Stimulated activated naive B cell treated with anti-CD40 and anti-IgM and Interleukin-4, amounts not matched to agents 10 μg/mL and 1 μg/mL and 100 μg/mL, for 72 hours (primary cell): ENCODE measurements around the gene PRKCA.

ENCODE experiments used
- ATAC-seq, 2 donors: fragments of 150-1000 bp; cut with Tn5 transposase; replicated peaks; 2 replicates each; pipeline ENCODE4 v1.10.0; 2021; ENCODE audit warnings: moderate library complexity in 1 of 2
- DNase-seq: peaks from one replicate; pipeline ENCODE4 v3.0.0; 2021
- H3K27ac Mint-ChIP-seq: one replicate; pipeline ENCODE4 v1.8.0; 2022; ENCODE audit warnings: mild to moderate bottlenecking, mixed read lengths
- H3K27me3 Mint-ChIP-seq, 2 donors: one replicate each; pipeline ENCODE4 v1.8.0; 2022; ENCODE audit warnings: mixed read lengths in 2 of 2
- H3K36me3 Mint-ChIP-seq, 2 donors: one replicate each; pipeline ENCODE4 v1.8.0; 2022; ENCODE audit warnings: mixed read lengths in 2 of 2, mild to moderate bottlenecking in 1 of 2
- H3K4me1 Mint-ChIP-seq, 2 donors: one replicate each; pipeline ENCODE4 v1.8.0; 2022; ENCODE audit warnings: mixed read lengths in 2 of 2, mild to moderate bottlenecking in 1 of 2
- H3K4me3 Mint-ChIP-seq, 2 donors: one replicate each; pipeline ENCODE4 v1.8.0; 2022; ENCODE audit warnings: mild to moderate bottlenecking in 2 of 2, mixed read lengths in 2 of 2, moderate library complexity in 1 of 2
- H3K9me3 Mint-ChIP-seq, 2 donors: one replicate each; pipeline ENCODE4 v1.8.0; 2022; ENCODE audit warnings: mixed read lengths in 2 of 2, mild to moderate bottlenecking in 1 of 2

PRKCA gene

DNA sequence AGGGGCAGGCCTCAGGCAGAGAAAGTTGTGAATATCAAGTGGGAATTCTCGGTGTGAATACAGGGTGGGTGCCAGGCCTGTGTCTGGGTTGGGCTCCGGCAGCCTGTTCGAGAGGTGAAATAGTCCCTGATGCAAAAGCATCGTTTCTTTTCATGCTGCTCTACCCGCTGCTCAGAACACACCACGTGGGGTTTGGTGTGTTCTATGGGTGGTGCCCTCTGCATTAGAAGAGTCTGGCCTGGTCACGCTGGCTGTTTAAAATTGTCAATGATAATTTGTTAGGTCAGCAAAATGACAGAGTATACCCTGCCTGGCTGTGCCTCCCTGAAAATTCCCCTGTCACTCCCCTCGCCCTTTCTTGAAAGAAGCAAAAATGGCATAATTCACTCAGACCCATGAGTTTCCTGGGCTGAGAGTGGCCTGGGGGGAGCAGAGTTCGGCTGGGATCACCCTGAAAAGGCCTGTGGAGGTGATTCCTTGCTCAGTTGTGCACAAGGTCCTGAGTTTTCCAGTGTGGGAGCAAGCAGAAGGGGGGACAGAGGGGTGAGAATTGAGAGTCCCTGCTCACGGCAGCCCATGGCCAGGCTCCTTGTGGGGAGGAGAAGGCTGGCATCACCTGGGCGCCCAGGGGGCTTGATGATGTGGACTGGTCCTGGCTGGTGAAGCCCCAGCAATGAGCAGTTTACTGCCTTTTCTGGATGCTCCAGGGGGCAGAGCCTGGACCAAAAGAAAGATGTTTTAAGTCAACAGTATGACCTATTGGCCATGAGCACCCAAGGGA, 535.7 kb downstream of the PRKCA start:
- no peaks in the 10 kb centered on the region for H3K36me3 Mint-ChIP-seq
- no peak for DNase-seq
- H3K4me1 Mint-ChIP-seq, result no peaks in the 10 kb centered on the region

GRCh38 chr17:66839616-66840015, 537.2 kb downstream of the PRKCA start:
- no peak for DNase-seq
- H3K4me3 Mint-ChIP-seq, result no peak overlapping the region
- no peak for ATAC-seq
- peaks cover 31 to 38% of the 10 kb centered on the region in 2 donors for H3K27me3 Mint-ChIP-seq
- no peaks in the 10 kb centered on the region for H3K9me3 Mint-ChIP-seq
- H3K36me3 Mint-ChIP-seq, result no peaks in the 10 kb centered on the region
- H3K27ac Mint-ChIP-seq, result no peak overlapping the region
- H3K4me1 Mint-ChIP-seq, result no peaks in the 10 kb centered on the region

More for the DNA sequence above, 535.7 kb downstream of the PRKCA start:
- no peak overlapping the region for H3K4me3 Mint-ChIP-seq
- H3K27me3 Mint-ChIP-seq, result peaks cover 33 to 53% of the 10 kb centered on the region in 2 donors
- ATAC-seq, result no peak
- H3K27ac Mint-ChIP-seq, result no peak overlapping the region
- no peaks in the 10 kb centered on the region for H3K9me3 Mint-ChIP-seq

GRCh38 chr17:66840061-66840460, 537.6 kb downstream of the PRKCA start:
- Mint-ChIP-seq H3K4me1 (no peaks in the 10 kb centered on the region), H3K27ac (no peak overlapping the region), H3K9me3 (peaks cover 0 to 3% of the 10 kb centered on the region in 2 donors), H3K4me3 (no peak overlapping the region), H3K27me3 (peaks cover 31 to 36% of the 10 kb centered on the region in 2 donors), H3K36me3 (no peaks in the 10 kb centered on the region)
- DNase-seq (no peak), ATAC-seq (no peak)

DNA sequence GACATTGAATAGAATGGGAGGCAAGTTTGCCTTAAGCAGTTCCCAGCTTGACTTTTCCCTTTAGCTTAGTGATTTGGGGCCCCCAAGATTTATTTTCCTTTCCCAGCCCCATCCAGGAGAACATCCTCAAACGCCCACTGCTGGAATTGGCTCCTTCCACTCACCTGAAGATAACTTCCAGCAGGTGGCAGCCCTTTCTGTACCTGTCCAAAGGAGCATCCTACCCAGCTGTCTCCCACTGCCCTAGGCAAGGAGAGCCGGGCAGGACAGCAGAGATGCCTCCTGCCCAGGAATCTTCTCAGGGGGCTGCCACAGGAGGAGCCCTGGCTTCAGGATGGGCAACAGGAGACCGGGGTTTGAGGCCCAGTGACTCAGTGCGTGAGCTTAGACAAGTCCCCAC, 538.9 kb downstream of the PRKCA start:
- ATAC-seq (no peak), DNase-seq (no peak)
- H3K27me3 Mint-ChIP-seq, result peaks cover 20 to 27% of the 10 kb centered on the region in 2 donors
- no peaks in the 10 kb centered on the region for H3K36me3 Mint-ChIP-seq
- no peak overlapping the region for H3K4me3 Mint-ChIP-seq
- no peak overlapping the region for H3K27ac Mint-ChIP-seq
- H3K4me1 Mint-ChIP-seq, result no peaks in the 10 kb centered on the region
- H3K9me3 Mint-ChIP-seq, result peaks cover 0 to 3% of the 10 kb centered on the region in 2 donors

GRCh38 chr17:66841744-66842143, 539.3 kb downstream of the PRKCA start:
- H3K36me3 Mint-ChIP-seq, result no peaks in the 10 kb centered on the region
- H3K4me3 Mint-ChIP-seq, result no peak overlapping the region
- H3K27me3 Mint-ChIP-seq, result peaks cover 16 to 23% of the 10 kb centered on the region in 2 donors
- DNase-seq, result no peak
- no peak for ATAC-seq
- H3K9me3 Mint-ChIP-seq, result peaks cover 0 to 3% of the 10 kb centered on the region in 2 donors
- no peaks in the 10 kb centered on the region for H3K4me1 Mint-ChIP-seq
- no peak overlapping the region for H3K27ac Mint-ChIP-seq

DNA sequence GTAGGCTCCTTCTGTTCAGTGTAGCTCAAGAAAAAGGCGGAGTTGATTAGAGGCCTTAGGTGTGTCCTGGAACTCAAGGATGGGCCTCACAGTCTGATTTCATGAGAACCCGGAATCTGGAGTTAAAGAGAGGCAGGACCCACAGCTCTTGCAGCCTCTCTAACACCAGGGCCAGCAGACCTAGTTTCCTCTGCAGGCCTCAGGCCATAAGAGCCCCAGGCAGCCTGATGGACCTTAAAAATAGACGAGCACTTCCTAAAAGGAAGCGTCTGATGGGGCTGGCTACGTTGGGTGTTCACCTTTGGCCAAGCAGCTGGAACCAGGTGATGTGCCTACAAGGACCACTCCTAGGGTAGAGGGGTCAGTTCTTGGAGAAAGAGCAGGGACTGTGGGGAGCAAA, 540.1 kb downstream of the PRKCA start:
- ATAC-seq (no peak), DNase-seq (no peak)
- no peaks in the 10 kb centered on the region for H3K36me3 Mint-ChIP-seq
- H3K27ac Mint-ChIP-seq, result no peak overlapping the region
- H3K4me1 Mint-ChIP-seq, result no peaks in the 10 kb centered on the region
- H3K9me3 Mint-ChIP-seq, result peaks cover 4 to 9% of the 10 kb centered on the region in 2 donors
- no peak overlapping the region for H3K4me3 Mint-ChIP-seq
- H3K27me3 Mint-ChIP-seq, result peaks cover 12 to 17% of the 10 kb centered on the region in 2 donors

- no peak for DNase-seq
- ATAC-seq, result no peak
- Mint-ChIP-seq H3K27me3 (peaks cover 10 to 14% of the 10 kb centered on the region in 2 donors), H3K9me3 (peaks cover 8 to 10% of the 10 kb centered on the region in 2 donors), H3K4me1 (no peaks in the 10 kb centered on the region), H3K27ac (no peak overlapping the region), H3K36me3 (no peaks in the 10 kb centered on the region), H3K4me3 (no peak overlapping the region)
Measured at GRCh38 chr17:66842959-66843358, 540.5 kb downstream of the PRKCA start.

GRCh38 chr17:66843627-66844026, 541.2 kb downstream of the PRKCA start:
- no peak for DNase-seq
- no peaks in the 10 kb centered on the region for H3K4me1 Mint-ChIP-seq
- peaks cover 10 to 11% of the 10 kb centered on the region in 2 donors for H3K9me3 Mint-ChIP-seq
- H3K36me3 Mint-ChIP-seq, result no peaks in the 10 kb centered on the region
- no peak for ATAC-seq
- no peak overlapping the region for H3K27ac Mint-ChIP-seq
- H3K27me3 Mint-ChIP-seq, result peaks cover 10 to 14% of the 10 kb centered on the region in 2 donors
- H3K4me3 Mint-ChIP-seq, result no peak overlapping the region

DNA sequence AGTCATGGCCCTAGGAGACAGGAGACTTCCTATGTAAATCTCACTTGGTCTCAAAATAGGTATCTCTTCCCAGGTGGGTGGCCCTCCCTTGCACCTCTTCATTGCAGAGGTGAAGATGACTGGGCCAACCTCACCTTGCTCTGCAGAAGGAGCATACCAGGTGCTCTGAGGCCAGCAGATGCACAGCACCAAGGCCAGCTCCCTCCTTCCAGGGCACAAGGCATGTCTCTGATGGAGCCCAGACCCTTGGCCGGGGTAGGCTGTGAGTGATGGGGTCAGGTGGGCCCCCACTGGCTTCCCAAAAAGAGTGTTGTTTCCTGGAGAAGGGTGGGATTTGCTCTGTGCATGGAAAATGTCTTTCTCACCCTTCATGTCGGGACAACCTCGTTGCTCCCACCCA, 545.3 kb downstream of the PRKCA start:
- Mint-ChIP-seq H3K4me3 (no peak overlapping the region), H3K27me3 (peaks cover 0 to 11% of the 10 kb centered on the region in 2 donors), H3K27ac (no peak overlapping the region), H3K36me3 (no peaks in the 10 kb centered on the region), H3K4me1 (peaks cover 0 to 3% of the 10 kb centered on the region in 2 donors), H3K9me3 (peaks cover 10 to 11% of the 10 kb centered on the region in 2 donors)
- no peak for DNase-seq
- no peak for ATAC-seq

DNA sequence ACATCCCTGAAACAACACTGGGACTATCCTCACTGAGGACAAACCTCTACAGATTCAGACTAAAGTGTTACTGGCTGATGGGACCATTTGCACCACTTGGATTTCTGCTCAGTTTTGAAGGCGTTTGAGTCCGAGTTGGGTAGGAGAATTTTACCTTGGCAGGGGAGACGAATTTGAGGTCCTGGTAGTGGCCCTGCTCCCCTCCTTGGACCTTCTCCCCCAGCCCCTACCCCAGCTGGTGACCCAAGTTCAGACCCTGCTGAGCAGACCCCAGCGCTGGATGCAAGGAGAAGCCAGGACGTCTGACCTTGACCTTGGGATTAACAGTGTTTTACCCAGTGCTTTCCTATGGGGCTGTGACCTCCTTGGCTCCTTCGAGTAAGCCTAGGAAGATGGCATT, 546.1 kb downstream of the PRKCA start:
- ATAC-seq (no peak), DNase-seq (no peak)
- peaks cover 10 to 11% of the 10 kb centered on the region in 2 donors for H3K9me3 Mint-ChIP-seq
- H3K36me3 Mint-ChIP-seq, result no peaks in the 10 kb centered on the region
- H3K27ac Mint-ChIP-seq, result no peak overlapping the region
- peaks cover 0 to 8% of the 10 kb centered on the region in 2 donors for H3K27me3 Mint-ChIP-seq
- H3K4me1 Mint-ChIP-seq, result peaks cover 0 to 3% of the 10 kb centered on the region in 2 donors
- H3K4me3 Mint-ChIP-seq, result no peak overlapping the region

DNA sequence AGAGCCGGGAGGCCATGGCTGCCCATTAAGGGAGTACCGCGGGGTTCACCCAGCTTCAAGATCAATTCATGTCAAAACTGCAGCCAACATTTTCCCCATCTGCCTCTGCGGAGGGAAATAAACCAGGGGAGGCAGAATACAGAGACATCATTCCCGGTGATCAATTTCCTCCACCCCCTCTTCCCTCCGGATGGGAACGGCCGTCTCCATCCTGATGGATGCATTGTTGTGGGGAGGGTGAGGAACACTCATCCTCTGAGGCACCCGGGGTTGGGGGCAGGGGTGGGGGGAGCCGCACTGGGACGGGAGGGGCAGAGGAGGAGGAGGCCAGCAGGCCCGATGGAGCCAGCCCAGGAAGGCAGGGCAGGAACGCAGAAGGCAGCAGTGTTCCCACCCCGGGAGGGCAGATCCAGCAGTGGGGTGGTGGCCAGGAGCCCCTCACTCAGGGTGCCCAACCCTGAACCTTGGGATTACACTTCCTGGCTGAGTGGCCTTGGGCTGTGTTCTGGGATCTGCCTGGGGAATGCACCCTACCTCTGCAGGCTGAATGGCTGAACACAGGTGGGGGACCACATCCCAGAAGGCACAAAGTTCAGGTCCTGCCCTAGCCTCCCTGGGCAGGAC, 546.7 kb downstream of the PRKCA start:
- H3K4me3 Mint-ChIP-seq, result no peak overlapping the region
- no peak for DNase-seq
- H3K4me1 Mint-ChIP-seq, result peaks cover 0 to 3% of the 10 kb centered on the region in 2 donors
- H3K27ac Mint-ChIP-seq, result no peak overlapping the region
- peaks cover 10 to 11% of the 10 kb centered on the region in 2 donors for H3K9me3 Mint-ChIP-seq
- no peaks in the 10 kb centered on the region for H3K36me3 Mint-ChIP-seq
- peaks cover 0 to 7% of the 10 kb centered on the region in 2 donors for H3K27me3 Mint-ChIP-seq
- no peak for ATAC-seq

DNA sequence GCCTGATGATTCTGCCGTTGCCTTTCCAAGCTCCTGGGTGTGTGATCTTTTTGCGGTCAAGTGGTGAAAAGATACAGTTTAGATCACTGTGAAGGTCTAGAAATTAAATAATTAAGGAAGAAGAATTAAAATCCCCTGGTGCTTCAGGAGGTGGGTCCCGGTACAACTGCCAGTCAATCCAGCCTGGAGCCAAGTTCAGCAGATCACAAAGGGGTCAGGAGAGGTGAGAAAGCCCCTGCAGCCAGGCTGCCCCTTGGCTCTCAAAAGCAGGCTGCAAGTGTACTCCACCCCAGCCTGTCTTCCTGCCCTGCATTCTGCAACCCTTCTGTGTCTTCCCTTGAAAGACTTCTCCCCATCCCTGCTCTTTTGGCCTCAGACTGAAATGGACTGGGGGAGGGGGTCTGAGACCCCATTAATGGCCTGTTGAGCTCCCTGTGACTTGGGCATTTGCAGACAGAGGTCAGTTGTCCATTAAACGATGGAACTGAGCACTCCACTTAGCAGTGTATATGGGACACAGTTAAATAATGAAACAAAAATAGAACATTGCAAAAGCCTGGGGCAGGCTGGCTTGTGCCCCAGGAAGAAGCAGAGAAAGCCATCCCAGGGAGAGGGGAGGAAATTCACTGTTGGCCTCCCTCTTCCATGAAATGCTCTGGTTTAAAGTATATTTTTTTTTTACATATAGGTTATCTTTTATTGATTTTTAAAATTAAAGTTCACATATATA, 547.6 kb downstream of the PRKCA start:
- peaks cover 0 to 7% of the 10 kb centered on the region in 2 donors for H3K27me3 Mint-ChIP-seq
- H3K4me3 Mint-ChIP-seq, result no peak overlapping the region
- no peak for ATAC-seq
- H3K27ac Mint-ChIP-seq, result no peak overlapping the region
- H3K4me1 Mint-ChIP-seq, result peaks cover 0 to 3% of the 10 kb centered on the region in 2 donors
- H3K9me3 Mint-ChIP-seq, result peaks cover 10 to 16% of the 10 kb centered on the region in 2 donors
- DNase-seq, result no peak
- no peaks in the 10 kb centered on the region for H3K36me3 Mint-ChIP-seq

- no peak overlapping the region for H3K27ac Mint-ChIP-seq
- H3K4me1 Mint-ChIP-seq, result peaks cover 0 to 3% of the 10 kb centered on the region in 2 donors
- no peak for DNase-seq
- peaks cover 10 to 16% of the 10 kb centered on the region in 2 donors for H3K9me3 Mint-ChIP-seq
- no peak for ATAC-seq
- H3K4me3 Mint-ChIP-seq, result no peak overlapping the region
- peaks cover 0 to 7% of the 10 kb centered on the region in 2 donors for H3K27me3 Mint-ChIP-seq
- H3K36me3 Mint-ChIP-seq, result no peaks in the 10 kb centered on the region
Measured at GRCh38 chr17:66850692-66851091, 548.3 kb downstream of the PRKCA start.

- Mint-ChIP-seq H3K27ac (no peak overlapping the region), H3K4me3 (no peak overlapping the region), H3K27me3 (peaks cover under 1 to 4% of the 10 kb centered on the region in 2 donors), H3K9me3 (peaks cover 2 to 5% of the 10 kb centered on the region in 2 donors), H3K4me1 (peaks cover 0 to 3% of the 10 kb centered on the region in 2 donors), H3K36me3 (no peaks in the 10 kb centered on the region)
- no peak for DNase-seq
- no peak for ATAC-seq
Measured at GRCh38 chr17:66855204-66855603, 552.8 kb downstream of the PRKCA start.
